HG03135 (cell line): ENCODE results near the gene ZNHIT1.
"Not testable (repeated sequence)": the region's sequence is repeated elsewhere in the genome, so short reads cannot be mapped to it uniquely, and the experiment has no call there.

Source experiments
- ATAC-seq: cut with Tn5 transposase; IDR thresholded peaks from one replicate; pipeline ENCODE4 v1.9.1; 2021; ENCODE audit warnings: mild to moderate bottlenecking, moderate library complexity; ENCODE audit not compliant: unreplicated experiment

The ZNHIT1 gene

DNA sequence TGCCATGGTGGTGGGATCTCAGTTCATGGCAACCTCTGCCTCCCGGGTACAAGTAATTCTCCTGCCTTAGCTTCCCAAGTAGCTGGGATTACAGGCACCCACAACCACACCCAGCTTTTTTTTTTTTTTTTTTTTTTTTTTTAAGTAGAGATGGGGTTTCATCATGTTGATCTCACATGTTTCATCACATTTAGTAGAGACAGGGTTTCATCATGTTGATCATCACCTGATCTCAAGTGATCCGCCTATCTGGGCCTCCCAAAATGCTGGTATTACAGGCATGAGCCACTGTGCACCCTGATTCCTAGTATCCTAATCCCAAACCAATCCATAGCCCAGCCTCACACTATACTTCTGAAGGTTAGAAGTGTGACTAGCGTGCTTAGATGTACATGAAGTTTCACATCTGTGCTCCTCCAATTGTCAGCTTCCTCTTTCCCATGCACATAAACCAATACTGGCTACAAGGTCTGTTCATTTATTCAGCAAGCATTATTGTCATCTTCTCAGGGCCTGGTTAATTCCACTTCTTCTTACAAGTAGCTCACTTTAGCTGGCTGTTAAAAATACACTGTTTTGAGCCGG is 31.0 kb upstream of the ZNHIT1 start:
- no peak for ATAC-seq

DNA sequence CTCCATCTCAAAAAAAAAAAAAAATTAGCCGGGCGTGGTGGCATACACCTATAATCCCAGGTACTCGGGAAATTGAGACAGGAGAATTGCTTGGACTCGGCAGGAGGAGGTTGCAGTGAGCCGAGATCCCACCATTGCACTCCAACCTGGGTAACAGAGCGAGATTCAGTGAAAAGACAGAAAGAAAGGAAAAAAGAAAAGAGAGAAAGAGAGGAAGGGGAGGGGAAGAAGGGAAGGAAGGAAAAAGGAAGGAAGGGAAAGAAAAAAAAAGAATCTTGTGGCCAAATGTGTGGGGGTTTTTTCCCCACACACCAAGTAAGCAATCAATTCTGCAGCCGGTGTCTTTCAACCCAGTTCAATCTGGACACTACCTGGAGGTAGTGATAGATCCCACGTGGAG is 28.9 kb upstream of the ZNHIT1 start:
- ATAC-seq, result no peak

DNA sequence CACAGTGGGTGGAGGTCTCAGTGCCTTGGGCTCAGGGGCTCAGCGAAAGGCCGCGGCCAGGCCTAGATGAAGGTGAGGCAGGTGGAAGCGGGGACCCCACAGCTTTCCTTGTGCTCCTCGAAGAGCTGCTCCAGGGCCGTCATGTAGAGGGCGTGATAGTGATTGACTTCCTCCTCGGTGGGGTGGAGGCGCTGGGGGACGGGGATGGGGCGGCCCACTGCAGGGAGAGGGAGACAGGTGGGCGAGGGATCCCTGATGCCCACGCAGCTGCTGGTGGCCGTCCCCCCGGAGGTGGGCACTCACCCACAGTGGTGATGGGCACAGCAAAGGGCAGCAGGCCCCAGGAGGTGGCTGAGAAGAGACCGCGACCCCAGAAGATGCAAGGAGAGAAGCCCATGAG is 22.1 kb upstream of the ZNHIT1 start:
- no peak for ATAC-seq

DNA sequence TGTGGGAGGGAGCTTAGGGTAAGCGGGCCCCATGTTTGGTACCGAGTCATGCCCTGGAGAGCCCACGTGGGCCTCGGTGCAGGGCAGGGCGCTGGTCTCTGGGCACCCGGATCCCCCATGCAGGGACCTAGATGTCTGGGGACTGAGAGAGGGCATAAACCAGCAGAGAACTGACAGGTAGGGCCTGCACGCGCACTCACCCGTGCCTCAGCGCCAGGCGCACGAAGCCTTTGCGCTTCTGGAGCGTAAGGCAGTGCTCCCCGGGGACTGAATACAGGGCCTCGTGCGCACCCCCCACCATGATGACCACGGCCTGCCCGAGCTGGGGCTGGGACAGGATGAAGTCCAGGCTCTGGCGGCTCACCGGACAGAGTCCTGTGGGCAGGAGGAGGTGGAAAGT is 20.0 kb upstream of the ZNHIT1 start:
- ATAC-seq, result no peak

DNA sequence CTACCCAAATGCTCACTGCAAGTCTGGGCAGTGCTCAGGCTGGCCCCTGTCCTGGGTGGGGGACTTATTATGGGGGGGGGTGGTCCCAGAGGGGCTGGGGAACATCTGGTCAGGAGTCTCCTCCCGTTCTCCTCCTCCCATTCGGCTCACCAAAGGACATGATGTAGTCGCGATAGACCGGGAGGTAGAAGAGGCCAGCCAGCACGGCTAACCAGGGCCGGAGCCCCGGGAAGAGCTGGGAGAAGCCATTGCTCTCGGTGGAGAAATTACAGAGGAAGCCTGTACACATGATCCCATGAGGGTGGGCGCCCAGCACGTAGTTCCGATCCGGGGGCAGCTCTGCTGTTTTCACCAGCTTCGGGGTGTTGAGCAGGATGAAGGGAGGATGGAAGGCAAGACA is 19.5 kb upstream of the ZNHIT1 start:
- ATAC-seq, result no peak

DNA sequence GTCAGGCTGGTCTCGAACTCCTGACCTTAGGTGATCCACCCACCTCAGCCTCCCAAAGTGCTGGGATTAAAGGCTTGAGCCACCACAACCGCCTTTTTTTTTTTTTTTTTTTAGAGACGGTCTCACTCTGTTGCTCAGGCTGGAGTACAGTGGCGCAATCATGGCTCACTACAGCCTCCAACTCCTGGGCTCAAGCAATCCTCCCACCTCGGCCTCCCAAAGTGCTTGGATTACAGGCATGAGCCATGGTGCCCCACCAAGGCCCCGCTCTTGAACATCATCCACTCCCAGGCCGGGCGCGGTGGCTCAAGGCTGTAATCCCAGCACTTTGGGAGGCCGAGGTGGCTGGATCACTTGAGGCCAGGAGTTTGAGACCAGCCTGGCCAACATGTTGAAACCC is 18.4 kb upstream of the ZNHIT1 start:
- not testable (repeated sequence) for ATAC-seq

DNA sequence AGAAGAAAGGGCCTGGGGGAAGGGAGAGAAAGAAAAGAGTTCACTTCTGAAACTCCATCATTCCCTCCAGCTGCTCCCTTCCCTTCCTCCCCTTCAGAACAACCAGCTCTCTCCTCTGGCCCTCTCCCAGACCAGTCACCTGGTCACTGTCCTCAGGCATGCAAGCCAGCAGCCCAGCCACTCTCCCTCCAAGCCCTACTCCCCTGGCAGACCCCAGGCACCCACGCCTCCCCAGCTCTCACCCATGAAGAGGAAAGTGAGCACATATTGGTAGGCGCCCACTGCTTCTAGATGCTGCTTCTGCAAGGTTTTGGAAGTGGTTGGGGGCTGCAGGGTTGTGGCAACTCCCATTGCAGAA is 17.5 kb upstream of the ZNHIT1 start:
- ATAC-seq, result no peak

DNA sequence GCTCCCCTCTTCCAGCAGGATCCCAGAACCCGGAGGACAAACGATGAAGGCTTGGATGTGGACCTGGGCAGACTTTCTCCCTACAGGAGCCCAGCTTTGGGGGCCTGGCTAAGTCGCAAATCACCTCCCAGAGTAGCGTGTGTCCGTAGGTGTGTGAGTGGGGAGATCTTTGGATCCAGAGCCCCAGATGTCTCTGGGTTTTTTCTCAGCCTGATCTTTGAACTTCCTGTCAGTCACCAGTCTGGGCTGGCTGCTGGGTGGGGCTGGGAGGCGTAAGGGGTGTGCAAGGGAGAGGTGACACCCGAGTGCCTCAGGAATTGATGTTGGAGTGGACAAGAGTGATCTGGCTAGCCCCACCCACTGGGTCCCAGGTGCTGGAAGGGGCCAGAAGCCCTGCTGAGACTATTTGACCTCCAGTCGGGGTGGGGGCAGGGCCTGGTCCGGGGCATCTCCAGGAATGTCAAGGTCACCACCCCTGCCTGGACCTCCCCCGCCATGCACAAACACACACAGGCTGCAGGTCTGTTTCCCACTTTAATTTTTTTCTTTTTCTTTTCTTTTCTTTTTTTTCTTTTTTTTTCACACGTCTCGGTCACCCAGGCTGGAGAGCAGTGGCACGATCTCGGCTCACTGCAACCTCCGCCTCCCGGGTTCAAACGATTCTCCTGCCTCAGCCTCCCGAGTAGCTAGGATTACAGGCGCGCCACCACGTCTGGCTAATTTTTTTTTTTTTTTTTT is 16.9 kb upstream of the ZNHIT1 start, which contains the start of gene MOGAT3:
MOGAT3 (minus strand) TSS at position 175 of the 738 bp plus-strand sequence. CDS start 182 bp downstream, outside the sequence.
- no peak for ATAC-seq

DNA sequence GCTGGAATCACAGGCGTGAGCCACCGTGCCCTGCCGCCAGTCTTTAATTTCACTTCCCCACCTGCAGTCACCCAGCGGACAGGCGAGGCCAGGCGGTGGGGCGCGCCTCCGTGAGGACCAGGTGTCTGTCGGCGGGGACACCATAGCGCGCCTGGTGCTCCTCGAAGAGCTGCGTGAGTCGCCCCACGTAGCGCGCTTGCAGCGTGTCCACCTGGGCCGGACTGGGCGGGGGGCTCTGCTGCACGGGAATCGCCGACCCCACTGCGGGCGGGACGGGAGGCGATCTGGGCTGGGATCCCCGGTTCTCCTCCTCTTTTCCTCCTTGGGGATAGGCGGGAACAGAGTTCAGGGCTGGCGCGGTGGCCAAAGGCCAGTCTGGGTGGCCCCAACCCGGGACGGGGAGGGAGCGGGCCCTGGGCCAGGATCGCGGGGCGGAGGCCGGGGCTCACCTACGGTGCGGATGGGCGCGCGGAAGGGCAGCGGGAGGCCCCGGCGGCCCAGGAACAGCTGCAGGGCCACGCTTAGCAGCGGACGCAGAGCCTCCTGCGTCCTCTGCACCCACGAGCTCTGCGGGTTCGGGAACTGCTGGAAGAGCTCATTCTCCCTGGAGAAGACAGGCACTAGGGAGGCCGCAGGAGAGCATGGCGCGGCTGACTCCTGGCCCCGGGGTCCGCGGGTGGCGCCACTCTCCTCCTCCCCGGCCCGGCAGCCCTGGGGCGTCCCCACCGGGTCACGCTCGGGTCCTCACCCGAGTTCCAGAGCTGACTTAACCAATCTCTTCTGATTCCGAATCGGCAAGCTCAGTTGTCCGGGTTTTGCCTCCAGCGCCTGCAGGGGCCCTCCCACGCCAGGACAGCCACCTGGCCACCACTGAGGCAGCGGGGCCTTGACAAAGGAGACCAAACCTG is 16.0 kb upstream of the ZNHIT1 start:
- no peak for ATAC-seq

DNA sequence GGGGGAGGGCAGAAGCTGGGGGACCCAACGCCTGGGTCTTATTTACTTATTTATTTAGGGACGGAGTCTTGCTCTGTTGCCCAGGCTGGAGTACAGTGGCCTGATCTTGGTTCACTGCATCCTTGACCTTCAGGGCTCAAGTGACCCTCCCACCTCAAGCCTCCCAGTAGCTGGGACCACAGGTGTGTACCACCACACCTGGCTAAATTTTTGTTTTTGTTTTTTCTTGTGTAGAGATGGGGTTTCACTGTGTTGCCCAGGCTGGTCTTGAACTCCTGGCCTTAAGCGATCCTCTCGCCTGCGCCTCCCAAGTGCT is 15.4 kb upstream of the ZNHIT1 start:
- no peak for ATAC-seq

DNA sequence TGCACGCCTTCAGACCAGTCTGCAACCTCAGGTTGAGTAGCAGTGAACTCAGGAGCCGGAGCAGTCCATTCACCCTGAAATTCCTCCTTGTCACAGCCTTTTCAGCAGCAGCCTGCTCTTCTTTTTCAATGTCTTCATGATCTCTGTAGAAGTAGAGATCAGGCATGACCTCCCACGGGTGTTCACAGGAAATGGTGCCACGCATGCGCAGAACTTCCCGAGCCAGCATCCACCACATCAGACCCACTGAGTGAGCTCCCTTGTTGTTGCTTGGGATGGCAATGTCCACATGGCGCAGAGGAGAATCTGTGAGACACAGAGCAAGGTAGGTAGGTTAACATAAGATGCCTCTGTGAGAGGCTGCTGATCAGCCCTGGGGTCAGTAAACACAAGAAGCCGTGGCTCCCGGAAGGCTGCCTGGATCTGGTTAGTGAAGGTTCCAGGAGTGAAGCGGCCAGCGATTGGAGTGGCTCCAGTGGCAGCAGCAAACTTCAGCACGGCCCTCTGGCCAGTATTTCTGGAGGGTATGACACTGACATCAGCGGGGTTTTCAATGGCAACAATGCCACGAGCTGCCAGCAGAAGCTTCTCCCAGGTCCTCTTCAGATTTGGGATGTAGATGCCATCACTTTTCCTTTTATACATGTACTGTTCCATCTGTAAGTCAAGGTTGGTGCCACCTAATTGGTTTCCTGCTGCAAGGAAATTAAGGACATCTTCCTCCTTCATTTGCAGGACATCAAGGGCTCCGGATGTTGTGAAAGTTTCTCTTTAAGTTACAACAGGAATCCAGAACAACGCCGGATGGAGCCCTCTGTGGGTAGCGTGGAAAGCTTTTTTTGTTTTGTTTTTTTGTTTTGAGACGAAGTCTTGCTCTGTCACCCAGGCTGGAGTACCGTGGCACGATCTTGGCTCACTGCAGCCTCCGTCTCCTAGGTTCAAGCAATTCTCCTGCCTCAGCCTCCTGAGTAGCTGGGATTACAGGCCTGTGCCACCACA is 13.9 kb upstream of the ZNHIT1 start:
- not testable (repeated sequence) for ATAC-seq

DNA sequence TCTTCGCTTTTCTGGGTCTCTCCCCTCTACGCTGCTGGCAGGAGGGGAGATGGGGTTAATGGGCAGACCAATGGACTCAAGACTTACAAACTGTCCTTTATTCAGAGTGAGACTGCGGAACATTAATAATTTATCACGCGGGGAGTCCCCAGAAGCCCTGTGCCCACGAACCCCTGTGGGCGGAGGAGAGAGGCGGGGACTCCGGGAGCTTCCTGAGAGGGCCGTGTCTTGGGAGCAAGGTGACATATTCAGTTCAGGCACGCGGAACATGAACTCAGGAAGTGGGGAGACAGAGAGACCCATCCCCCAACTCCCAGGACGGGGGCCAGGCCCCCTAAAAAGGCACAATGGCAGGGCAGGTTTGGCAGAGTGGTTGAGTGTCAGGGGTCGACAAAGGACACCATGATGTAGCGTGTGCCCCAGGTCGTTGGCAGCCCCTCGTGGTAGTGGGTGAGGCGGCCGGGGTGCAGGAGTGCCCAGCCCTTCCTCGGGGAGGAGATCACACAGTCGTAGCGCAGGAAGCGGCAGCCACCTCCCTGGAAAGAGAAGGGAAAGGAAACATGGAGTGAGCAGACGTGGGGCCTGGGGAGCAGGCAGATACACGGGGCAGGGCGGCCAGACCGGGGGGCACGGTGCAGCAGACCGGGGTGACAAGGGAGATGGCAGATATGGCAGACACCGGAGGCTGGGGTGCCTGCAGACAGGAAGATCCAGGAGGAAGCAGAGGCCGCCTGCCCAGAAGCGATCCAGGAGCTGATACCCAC is 11.9 kb upstream of the ZNHIT1 start:
- no peak for ATAC-seq

DNA sequence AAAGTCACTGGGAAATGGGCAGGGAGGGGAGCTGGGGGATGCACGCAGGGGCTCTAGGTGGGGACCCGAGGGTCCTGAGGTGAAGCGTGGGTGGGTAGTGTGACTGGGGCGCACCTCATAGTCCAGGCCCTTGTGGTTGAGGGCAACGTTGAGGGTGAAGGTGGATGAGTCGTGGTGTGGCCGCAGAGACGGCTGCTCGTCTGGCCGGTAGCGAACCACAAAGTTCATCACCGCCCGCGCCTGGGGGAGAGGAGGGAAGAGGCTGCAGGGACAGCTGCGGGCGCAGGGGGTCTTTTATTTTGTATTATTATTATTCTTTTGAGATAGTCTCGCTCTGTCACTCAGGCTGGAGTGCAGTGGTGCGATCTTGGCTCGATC is 11.3 kb upstream of the ZNHIT1 start:
- ATAC-seq, result no peak

DNA sequence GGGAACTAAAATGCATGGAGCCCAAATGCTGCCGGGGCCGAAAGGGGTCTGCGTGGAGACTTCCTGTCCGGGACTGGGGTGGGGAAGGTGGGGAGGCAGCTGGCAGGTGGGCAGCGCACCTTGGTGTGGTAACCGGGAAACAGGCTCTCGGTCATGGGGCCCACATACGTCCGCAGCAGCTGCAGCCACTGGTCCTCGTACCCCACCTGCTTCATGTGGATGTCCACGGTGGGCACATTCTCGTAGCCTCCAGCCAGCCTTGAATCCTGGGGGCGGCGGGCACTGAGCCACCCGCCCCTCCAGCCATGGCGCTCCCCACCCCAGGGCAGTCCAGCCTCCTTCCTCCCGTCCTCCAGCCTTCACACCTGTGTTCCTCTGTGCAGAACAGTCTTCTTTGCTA is 10.5 kb upstream of the ZNHIT1 start:
- no peak for ATAC-seq

DNA sequence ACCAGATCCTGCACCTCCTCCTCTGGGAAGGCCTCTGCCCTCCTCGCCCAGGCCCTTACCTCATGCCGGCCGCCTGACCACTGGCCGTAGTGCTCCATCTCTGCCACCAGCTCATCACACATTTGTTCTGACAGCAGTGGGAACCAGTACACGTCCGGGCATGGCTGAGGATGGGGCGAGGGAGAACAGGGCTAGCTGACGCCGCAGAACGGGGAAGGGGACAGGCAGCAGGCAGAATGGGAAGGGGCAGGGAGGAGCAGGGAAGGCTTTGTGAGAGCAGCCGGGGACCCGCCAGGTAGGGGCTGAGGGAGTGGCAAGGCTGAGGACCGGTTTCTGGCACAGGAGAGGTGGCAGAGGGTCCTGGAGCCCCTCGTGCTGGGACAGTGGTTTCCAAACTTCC is 9.2 kb upstream of the ZNHIT1 start:
- ATAC-seq, result no peak

DNA sequence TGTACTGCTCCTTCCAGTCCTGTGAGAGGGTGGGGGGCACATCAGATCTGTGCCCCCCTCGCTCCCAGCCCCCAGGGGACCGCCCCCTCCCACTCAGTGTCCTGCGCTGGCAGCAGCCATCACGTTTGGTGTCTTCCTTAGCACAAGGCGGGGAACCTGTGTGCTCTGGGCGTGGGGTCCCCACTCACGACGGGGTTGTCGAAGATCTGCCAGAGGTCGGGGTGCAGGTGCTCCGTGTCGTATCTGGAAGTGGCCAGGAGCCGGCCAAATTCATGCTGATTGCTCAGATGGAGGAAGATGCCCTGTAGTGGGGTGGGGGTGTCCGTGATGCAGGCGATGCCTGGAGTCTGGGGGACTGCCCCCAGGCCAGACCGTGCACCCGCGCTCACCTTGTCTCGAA is 7.8 kb upstream of the ZNHIT1 start:
- ATAC-seq, result no peak

DNA sequence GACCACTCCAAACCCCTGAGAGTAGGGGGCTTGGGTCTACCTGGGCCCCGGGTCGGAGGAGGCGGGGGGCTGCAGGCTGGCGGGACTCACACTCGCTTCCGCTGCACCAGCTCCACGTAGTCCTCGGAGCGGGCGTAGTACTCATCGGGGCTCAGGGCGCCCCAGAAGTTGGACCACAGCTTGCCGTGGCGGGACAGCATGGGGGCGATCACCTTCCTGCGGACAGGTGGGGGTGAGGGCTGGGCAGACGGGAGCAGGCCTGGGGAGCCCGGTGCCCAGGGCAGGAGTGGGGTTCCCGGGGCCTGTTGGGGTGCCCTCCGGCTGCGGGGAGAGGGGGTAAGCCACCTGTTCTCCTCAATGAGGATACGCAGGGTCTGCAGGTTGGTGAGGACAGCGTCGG is 6.5 kb upstream of the ZNHIT1 start:
- ATAC-seq, result no peak

DNA sequence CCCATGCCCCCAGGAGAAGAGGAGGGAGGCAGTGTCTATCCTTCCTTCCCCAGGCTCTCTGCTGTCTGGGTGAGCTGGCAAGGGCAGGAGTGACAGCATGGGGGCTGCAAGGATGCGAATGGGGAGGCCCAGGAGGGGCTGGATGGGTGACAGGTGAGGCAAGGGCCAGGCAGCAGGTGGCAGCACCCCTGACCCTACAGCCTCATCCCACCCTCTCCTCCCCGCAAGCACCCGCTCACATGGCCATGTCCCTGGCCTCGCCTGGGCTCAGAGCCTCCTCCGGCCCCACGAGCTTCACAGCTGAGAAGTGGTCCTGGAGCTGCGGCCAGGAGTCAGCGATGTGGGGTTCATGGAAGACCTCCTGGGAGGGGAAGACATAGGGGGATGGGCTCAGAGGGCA is 6.0 kb upstream of the ZNHIT1 start:
- ATAC-seq, result no peak

DNA sequence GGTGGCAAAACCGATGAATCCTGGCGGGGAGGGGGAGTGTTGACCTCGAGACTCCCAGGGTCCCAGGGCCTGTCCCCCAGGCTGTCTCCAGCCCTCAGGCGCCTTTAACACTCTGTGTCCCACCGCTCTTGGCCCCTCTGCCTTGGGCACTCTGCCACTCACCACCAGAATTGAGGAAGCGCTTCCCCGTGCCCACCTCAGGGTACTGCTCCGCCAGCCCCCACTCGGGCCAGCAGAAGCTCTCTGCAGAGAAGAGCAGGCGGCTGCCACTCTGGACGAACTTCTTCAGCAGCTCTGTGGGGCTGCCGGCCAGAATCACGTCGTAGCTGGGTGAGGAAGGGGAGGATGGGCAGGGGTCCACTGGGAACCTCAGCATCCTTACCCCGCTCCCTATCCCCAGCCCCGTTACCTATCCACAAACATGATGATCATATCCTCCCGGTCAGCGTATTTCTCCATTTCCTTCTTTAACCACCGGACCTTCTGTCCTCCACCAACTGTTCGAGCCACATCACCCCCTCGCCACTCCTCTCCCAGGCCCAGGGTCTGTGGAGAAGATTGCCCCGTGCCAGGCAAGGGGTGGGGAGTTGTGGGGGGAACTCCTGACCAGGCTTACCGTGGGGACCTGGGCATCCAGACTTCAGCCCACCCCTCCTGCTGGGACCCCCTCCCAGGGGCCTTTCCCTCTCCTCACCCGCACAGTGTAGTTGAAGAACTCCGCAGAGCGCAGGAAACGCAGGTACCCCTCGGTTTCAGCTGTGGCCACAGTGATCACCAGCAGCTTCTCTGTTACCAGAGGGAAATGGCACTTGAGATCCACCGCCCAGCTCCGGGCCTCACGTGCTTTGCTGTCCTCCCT is 1.7 kb upstream of the ZNHIT1 start:
- no peak for ATAC-seq
